ENCODE results near the gene REV3L. TPM values are rescaled to one million over a fixed set of nuclear protein-coding genes. Genes with fewer than 3 reads are reported as not detected.
"Not testable (repeated sequence)": the region's sequence is repeated elsewhere in the genome, so short reads cannot be mapped to it uniquely, and the experiment has no call there.

The REV3L gene
- polyA plus RNA-seq, 1 experiment: 19.1 TPM

DNA sequence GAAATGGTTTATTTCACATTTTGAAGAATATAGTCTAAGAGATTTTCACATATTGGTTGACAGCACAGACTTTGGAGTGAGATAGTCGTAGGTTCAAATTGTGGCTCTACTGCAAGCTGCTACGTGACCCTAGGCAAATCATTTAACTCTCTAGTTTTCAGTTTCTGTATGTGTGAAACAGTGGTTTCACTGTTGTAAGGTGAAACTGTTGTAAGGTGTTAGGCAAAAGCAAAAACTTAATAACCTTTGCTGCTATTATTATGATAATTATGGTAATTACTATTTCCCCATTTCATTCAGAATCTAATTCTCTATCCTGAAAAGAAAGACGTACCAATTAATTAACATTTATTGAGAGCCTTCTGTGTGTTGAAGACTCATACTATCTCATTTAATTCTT, 144.2 kb downstream of the REV3L start:
- TF ChIP-seq, protein P1, sequence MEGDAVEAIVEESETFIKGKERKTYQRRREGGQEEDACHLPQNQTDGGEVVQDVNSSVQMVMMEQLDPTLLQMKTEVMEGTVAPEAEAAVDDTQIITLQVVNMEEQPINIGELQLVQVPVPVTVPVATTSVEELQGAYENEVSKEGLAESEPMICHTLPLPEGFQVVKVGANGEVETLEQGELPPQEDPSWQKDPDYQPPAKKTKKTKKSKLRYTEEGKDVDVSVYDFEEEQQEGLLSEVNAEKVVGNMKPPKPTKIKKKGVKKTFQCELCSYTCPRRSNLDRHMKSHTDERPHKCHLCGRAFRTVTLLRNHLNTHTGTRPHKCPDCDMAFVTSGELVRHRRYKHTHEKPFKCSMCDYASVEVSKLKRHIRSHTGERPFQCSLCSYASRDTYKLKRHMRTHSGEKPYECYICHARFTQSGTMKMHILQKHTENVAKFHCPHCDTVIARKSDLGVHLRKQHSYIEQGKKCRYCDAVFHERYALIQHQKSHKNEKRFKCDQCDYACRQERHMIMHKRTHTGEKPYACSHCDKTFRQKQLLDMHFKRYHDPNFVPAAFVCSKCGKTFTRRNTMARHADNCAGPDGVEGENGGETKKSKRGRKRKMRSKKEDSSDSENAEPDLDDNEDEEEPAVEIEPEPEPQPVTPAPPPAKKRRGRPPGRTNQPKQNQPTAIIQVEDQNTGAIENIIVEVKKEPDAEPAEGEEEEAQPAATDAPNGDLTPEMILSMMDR (IDR thresholded peaks at IDR 0.05; ENCODE audit: insufficient read depth, low read depth, low read length): no peak
- ChIA-PET POLR2A (no interaction called here), CTCF (interaction anchor here (0.6 kb wide), 1 partner anchor 22 kb away, joined by 3 read pairs; no protein-coding TSS in a partner anchor)
- DNase-seq (ENCODE audit: low read depth): no peak
- Histone ChIP-seq H3K27me3 (ENCODE audit: control insufficient read depth, insufficient read depth, low read length) (no peaks in the 10 kb centered on the region), H3K4me3 (ENCODE audit: low read depth, low read length) (no peak overlapping the region), H3K36me3 (ENCODE audit: control insufficient read depth, insufficient read depth, low read length) (peaks cover 5% of the 10 kb centered on the region)

DNA sequence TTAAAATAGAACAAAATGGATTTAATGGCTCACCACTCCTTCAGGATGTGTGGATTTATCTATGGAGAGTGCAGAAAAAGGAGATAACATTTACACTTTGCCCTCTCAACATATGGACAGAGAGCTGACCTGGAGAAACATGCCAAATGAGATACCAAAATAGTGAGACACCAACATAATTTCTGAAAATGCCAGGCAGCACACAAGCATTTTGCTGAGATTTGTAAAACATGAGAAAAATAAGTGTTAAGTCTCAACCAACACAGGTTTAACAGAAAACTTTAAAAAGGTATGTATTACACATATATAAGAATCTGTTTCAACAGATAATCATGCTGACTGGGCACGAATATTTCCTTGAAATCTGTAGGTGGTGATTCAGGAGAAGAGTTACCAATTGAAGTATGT, 145.2 kb downstream of the REV3L start:
- DNase-seq (ENCODE audit: low read depth): no peak
- no peaks in the 10 kb centered on the region for H3K27me3 ChIP-seq (ENCODE audit: control insufficient read depth, insufficient read depth, low read length)
- H3K4me3 ChIP-seq (ENCODE audit: low read depth, low read length): no peak overlapping the region
- peaks cover 5% of the 10 kb centered on the region for H3K36me3 ChIP-seq (ENCODE audit: control insufficient read depth, insufficient read depth, low read length)
- POLR2A ChIA-PET: no interaction called here
- CTCF ChIA-PET: no interaction called here
- TF ChIP-seq, protein P1 (IDR thresholded peaks at IDR 0.05; ENCODE audit: insufficient read depth, low read depth, low read length): no peak

DNA sequence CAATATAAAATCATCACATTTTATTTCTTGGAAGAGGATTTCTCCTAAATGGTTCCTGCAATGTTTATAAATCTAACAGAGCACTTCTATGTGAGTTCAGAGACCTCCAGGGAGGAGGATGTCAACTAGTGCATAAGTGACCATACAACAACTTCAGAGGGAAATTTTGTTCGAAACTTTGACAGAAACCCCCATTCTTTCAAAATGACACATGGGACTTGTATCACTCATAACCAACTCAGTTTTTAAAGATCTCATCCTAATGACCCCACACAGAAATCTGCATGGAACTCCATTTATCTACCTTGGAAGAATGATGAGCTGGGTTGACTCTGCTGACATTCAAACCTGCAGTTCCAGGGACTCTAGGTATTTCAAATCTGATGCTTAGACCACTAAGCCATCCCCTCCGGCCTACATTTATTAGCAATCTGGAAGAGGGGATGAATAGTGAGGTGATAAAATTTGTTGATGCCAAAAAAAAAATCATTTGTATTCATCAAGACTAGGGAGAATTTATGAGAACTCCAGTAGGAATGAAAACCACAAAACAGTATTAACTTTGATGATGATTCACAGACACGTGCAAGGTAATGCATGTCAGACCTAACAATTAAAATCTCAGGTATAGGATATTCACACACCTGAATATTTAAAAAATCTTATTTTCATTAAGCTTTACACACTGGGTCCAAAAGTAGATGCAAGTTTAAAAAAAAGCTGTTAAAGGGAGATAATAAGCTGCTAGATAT, 153.0 kb downstream of the REV3L start:
- no peak for DNase-seq (ENCODE audit: low read depth)
- TF ChIP-seq, protein P1 (IDR thresholded peaks at IDR 0.05; ENCODE audit: insufficient read depth, low read depth, low read length): no peak
- ChIA-PET CTCF (no interaction called here), POLR2A (no interaction called here)
- H3K27me3 ChIP-seq (ENCODE audit: control insufficient read depth, insufficient read depth, low read length): no peaks in the 10 kb centered on the region
- H3K36me3 ChIP-seq (ENCODE audit: control insufficient read depth, insufficient read depth, low read length): peaks cover 8% of the 10 kb centered on the region
- no peak overlapping the region for H3K4me3 ChIP-seq (ENCODE audit: low read depth, low read length)

DNA sequence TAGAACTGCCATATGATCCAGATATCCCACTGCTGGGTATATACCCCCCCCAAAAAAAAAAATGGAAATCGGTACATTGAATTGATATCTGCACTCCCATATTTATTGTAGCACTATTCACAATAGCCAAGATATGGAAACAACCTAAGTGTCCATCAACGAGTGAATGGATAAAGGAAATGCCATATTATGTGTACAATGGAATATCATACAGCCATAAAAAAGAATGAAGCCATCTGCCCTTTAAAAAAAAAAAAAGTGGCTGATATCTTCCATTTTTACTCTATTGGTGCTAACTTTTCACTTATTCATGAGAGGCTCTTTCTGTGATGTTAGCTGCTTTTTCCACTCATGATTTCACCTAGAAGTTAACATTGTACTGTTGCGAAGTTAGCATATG, 156.5 kb downstream of the REV3L start:
- no peak for DNase-seq (ENCODE audit: low read depth)
- H3K36me3 ChIP-seq (ENCODE audit: control insufficient read depth, insufficient read depth, low read length): peaks cover 10% of the 10 kb centered on the region
- TF ChIP-seq, protein P1 (IDR thresholded peaks at IDR 0.05; ENCODE audit: insufficient read depth, low read depth, low read length): no peak
- CTCF ChIA-PET: no interaction called here
- H3K27me3 ChIP-seq (ENCODE audit: control insufficient read depth, insufficient read depth, low read length): no peaks in the 10 kb centered on the region
- POLR2A ChIA-PET: no interaction called here
- no peak overlapping the region for H3K4me3 ChIP-seq (ENCODE audit: low read depth, low read length)

DNA sequence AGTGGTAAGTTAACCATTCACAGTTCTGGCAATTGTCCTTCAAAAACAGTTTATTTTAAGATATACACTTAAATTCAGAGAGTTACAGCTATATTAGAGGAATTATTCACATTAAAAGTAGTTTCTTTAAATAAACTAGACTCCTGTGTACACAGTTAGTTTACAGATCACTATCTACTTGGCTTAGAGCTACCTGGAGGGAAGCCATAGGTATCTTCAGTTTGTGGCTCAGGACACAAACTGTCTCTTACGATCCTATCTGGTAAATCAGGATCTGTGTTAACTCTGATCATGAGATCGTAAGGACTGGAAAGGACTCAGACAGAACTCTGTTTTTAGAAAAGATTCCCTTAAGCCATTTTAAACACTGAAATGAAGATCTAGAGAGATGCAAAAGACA, 160.9 kb downstream of the REV3L start:
- ChIA-PET CTCF (interaction anchor here (1.3 kb wide), 1 partner anchor 11 kb away, joined by 4 read pairs; no protein-coding TSS in a partner anchor), POLR2A (no interaction called here)
- TF ChIP-seq, protein P1 (IDR thresholded peaks at IDR 0.05; ENCODE audit: insufficient read depth, low read depth, low read length): no peak
- Histone ChIP-seq H3K4me3 (ENCODE audit: low read depth, low read length) (no peak overlapping the region), H3K36me3 (ENCODE audit: control insufficient read depth, insufficient read depth, low read length) (peaks cover 6% of the 10 kb centered on the region), H3K27me3 (ENCODE audit: control insufficient read depth, insufficient read depth, low read length) (no peaks in the 10 kb centered on the region)
- DNase-seq (ENCODE audit: low read depth): no peak

DNA sequence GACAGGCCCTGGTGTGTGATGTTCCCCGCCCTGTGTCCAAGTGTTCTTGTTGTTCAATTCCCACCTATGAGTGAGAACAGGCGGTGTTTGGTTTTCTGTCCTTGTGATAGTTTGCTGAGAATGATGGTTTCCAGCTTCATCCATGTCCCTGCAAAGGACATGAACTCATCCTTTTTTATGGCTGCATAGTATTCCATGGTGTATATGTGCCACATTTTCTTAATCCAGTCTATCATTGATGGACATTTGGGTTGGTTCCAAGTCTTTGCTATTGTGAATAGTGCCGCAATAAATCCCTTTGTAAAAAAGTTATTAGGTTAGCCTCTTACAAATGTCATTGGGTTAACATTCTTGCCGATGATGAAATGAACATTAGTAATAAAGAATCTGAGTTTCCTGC, 175.1 kb downstream of the REV3L start:
- CTCF ChIA-PET; H3K27me3 ChIP-seq (ENCODE audit: control insufficient read depth, insufficient read depth, low read length); POLR2A ChIA-PET; DNase-seq (ENCODE audit: low read depth); H3K4me3 ChIP-seq (ENCODE audit: low read depth, low read length): not testable (repeated sequence)
- peaks cover 25% of the 10 kb centered on the region for H3K36me3 ChIP-seq (ENCODE audit: control insufficient read depth, insufficient read depth, low read length)

Measured in BJ (cell line).